Ovary (tissue), 7 donors: Measurements from ENCODE around the gene CCR5AS.
"Not testable (repeated sequence)": the region's sequence is repeated elsewhere in the genome, so short reads cannot be mapped to it uniquely, and the experiment has no call there.

ENCODE experiments used
- DNase-seq, 5 donors: peaks; one replicate each; pipeline ENCODE4 v3.0.0-alpha.2; 2019 to 2020
- H3K27ac ChIP-seq, 2 donors: fragments of 200-600 bp; one replicate each; pipeline versions ENCODE4 v1.5.1 to v1.8.0; 2019 to 2022
- H3K27me3 ChIP-seq: fragments of 200-600 bp; one replicate; pipeline ENCODE4 v1.8.0; 2022
- H3K36me3 ChIP-seq: fragments of 200-600 bp; sonication (generic); one replicate; pipeline ENCODE4 v1.5.1; 2019
- H3K4me1 ChIP-seq: one replicate; pipeline ENCODE4 v1.8.1; 2013; ENCODE audit warnings: mild to moderate bottlenecking, moderate library complexity; ENCODE audit not compliant: insufficient read depth
- H3K4me3 ChIP-seq: fragments of 200-600 bp; sonication (generic); one replicate; pipeline ENCODE4 v1.5.1; 2017
- H3K9me3 ChIP-seq, 2 donors: fragments of 200-600 bp in 1 of 2; sonication (generic) in 1 of 2; one replicate each; pipeline versions ENCODE4 v1.5.1 to v1.8.1; 2013 to 2019; ENCODE audit warnings: mild to moderate bottlenecking in 1 of 2, moderate library complexity in 1 of 2
- EP300 ChIP-seq: sonication (generic); formaldehyde crosslinking; IDR thresholded peaks from one replicate; pipeline ENCODE4 v1.6.1; 2017; ENCODE audit warnings: antibody characterized with exemption
- POLR2A ChIP-seq: fragments of 450-650 bp; IDR thresholded peaks from one replicate; pipeline ENCODE4 v1.6.1; 2017; ENCODE audit warnings: antibody characterized with exemption, mild to moderate bottlenecking, moderate library complexity
- WGBS, 3 donors: extraction: QIAGEN DNeasy Blood & Tissue Kit in 1 of 3; methylation state at CpG; one replicate each; pipeline versions ENCODE4 v1.1.5 to v1.1.7; 2013 to 2017; 5-methylcytosine and 5-hydroxymethylcytosine counted together
- intact Hi-C, 4 donors: fragments of 100-400 bp; cut with DNase I; formaldehyde crosslinking; loops; one replicate each; pipeline versions ENCODE4 v1.11.0 to v1.15.1; 2022 to 2023
- TF ChIP-seq, protein P1 (sequence below), 3 donors: fragments of 450-650 bp in 2 of 3; fragments of 200-600 bp in 1 of 3; IDR thresholded peaks; one replicate each; pipeline versions ENCODE4 v1.5.1 to v1.8.0; 2016 to 2022; ENCODE audit warnings: antibody characterized with exemption in 3 of 3, mild to moderate bottlenecking in 1 of 3
- donor health status: DM: no; HTN: no; CAD: no; lungs with moderate emphysema.
- donor health status: DM: no; HTN: no; CAD: no.
- donor health status: Bipolar disorder and iron deficiency.
- donor health status: DM: no; HTN: no; CAD: no.
- donor health status: DM: yes; HTN: yes; CAD: no.

The CCR5AS gene

DNA sequence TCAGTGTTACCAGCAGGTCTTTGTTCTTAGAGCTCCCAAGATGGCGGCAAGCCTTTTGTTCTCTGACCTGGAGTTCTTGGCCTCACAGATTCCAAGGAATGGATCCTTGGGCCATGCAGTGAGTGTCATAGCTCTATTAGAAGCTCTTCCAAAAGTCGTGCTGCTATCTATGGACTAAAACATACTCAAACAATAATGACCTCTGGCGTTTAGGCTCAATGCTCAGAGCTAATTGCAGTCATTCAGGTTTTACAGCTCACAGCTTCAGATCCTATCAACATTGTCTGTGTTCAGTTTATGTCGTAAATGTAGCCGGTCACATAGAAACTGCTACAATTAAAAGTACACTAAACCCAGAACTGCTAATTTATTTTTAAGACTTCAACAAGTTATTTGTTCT is 22.4 kb upstream of the CCR5AS start:
- TF ChIP-seq POLR2A: no peak
- TF ChIP-seq, protein P1, sequence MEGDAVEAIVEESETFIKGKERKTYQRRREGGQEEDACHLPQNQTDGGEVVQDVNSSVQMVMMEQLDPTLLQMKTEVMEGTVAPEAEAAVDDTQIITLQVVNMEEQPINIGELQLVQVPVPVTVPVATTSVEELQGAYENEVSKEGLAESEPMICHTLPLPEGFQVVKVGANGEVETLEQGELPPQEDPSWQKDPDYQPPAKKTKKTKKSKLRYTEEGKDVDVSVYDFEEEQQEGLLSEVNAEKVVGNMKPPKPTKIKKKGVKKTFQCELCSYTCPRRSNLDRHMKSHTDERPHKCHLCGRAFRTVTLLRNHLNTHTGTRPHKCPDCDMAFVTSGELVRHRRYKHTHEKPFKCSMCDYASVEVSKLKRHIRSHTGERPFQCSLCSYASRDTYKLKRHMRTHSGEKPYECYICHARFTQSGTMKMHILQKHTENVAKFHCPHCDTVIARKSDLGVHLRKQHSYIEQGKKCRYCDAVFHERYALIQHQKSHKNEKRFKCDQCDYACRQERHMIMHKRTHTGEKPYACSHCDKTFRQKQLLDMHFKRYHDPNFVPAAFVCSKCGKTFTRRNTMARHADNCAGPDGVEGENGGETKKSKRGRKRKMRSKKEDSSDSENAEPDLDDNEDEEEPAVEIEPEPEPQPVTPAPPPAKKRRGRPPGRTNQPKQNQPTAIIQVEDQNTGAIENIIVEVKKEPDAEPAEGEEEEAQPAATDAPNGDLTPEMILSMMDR (IDR thresholded peaks at IDR 0.05): no peak
- TF ChIP-seq EP300: no peak
- WGBS, 3 donors: 55 to 66% (median 59%) methylated on average over 5 of the region's 5 CpGs
- DNase-seq: no peak
- H3K9me3 ChIP-seq: no peaks in the 10 kb centered on the region
- intact Hi-C loops: loop anchor here in 1 of 4 donors (10.0 kb wide), 1 partner anchor 924 kb away; no protein-coding TSS in a partner anchor
- no peak overlapping the region for H3K27ac ChIP-seq
- H3K4me1 ChIP-seq: no peaks in the 10 kb centered on the region
- no peaks in the 10 kb centered on the region for H3K27me3 ChIP-seq
- no peak overlapping the region for H3K4me3 ChIP-seq
- H3K36me3 ChIP-seq: no peaks in the 10 kb centered on the region

DNA sequence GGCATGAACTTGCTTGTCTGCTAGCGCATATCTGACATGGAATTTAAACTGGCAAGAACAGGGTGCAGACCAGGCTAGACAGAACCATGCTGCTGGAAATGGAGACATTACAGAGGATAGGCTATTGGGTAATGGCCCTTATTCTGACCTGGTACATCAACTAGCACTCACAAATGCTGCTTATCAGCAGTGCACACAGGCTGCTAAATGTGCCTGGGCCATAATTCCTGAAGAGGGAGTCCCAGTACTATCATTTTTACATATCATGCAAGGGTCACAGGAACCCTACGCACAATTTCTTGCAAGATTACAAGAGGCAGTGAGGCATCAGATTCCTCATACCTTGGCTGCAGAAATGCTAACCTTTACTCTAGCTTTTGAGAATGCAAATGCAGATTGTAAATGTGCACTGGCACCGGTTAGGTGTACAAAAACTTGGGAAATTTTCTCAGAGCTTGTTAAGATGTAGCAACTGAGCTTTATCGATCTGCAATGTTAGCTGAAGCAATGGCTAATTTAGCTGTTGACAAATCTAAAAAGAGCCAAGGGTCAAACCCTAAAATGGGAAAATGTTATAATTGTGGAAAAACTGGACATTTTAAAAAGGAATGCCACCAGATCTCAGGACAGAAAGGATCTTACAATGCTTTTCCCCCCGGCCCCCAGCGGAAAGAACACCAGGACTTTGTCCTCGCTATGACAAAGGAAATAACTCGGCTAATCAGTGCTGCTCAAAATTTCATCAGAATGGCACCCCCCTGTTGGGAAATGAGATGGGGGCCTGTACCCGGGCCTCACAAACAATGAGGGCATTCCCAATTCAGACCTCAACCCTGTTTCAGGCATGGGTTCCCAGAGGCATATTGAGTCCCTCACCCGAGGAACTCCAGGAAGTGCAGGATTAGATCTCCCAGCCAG is 21.3 kb upstream of the CCR5AS start:
- Histone ChIP-seq H3K27ac (no peak overlapping the region), H3K9me3 (no peaks in the 10 kb centered on the region), H3K27me3 (no peaks in the 10 kb centered on the region), H3K4me1 (no peaks in the 10 kb centered on the region), H3K36me3 (no peaks in the 10 kb centered on the region), H3K4me3 (no peak overlapping the region)
- no peak for DNase-seq
- no peak for TF ChIP-seq POLR2A
- TF ChIP-seq, protein P1 (IDR thresholded peaks at IDR 0.05): no peak
- TF ChIP-seq EP300: no peak
- 76 to 85% (median 83%) methylated on average over 10 of the region's 10 CpGs for WGBS, 3 donors
- intact Hi-C loops: loop anchor here in 1 of 4 donors (10.0 kb wide), 1 partner anchor 923 kb away; no protein-coding TSS in a partner anchor

DNA sequence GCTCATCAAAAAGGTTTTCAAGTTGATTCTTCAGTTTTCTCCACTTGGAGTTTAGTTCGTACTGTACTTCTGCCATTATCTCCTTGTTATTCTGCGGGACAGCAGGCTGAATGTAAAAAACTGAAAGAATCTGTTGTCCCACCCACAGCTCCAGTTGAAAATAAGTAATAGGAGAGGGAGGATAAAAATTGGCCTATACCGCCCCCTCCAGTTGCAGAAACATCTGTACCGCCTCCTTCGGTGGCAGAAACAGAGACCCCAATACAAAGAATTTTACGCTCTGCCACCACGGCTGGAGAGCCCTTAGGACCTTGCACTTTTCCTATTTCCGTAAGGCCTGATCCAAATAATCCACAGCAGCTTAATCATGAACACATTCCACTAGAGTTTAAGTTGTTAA is 20.5 kb upstream of the CCR5AS start:
- H3K9me3 ChIP-seq, H3K36me3 ChIP-seq, H3K4me3 ChIP-seq, H3K27me3 ChIP-seq, H3K27ac ChIP-seq, DNase-seq, H3K4me1 ChIP-seq: not testable (repeated sequence)
- 45 to 54% (median 54%) methylated on average over 8 of the region's 8 CpGs for WGBS, 3 donors
- intact Hi-C loops: loop anchor here in 1 of 4 donors (10.0 kb wide), 1 partner anchor 923 kb away; no protein-coding TSS in a partner anchor

DNA sequence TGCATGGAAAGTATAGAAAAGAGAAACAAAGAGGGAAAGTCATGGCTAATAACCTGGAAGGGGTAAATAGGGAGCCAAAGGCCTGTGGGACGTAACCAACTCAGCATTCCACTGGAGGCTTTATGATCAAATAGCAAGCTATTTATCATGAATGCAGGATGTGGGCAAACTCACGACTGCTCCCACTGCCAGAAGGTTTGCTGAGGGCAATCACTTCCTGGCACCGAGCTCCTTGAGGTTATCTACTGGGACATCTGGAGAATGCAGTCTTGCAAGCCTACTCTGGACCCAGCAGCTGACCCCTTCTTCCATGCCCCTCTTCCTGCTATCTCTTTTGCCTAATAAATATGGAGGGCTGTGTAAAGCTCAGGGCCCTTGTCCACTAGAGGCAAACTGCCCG is 19.6 kb upstream of the CCR5AS start:
- not testable (repeated sequence) for H3K9me3 ChIP-seq, H3K4me1 ChIP-seq, H3K36me3 ChIP-seq, H3K27ac ChIP-seq, H3K4me3 ChIP-seq, DNase-seq, H3K27me3 ChIP-seq
- intact Hi-C loops: loop anchor here in 1 of 4 donors (10.0 kb wide), 1 partner anchor 922 kb away; no protein-coding TSS in a partner anchor
- 65 to 69% (median 67%) methylated on average over 4 of the region's 4 CpGs for WGBS, 3 donors

DNA sequence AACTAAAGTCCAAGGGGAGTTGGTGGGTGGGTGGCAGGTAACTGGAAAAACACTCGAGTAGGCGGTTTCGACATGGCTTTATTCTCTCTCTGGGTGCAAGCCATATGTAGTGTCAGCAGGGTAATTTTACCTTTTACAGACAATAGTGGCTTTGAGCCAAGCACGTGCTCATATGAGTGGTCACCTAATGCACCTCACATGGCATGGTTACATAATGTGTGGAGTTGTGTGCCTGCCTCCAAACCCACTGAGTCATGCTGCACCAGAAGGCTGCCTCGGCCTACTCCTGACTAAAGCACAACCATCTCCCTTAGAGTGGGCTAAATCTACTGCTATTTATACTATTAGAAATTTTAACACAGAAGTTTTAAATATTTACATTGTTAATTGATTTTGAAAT is 16.7 kb upstream of the CCR5AS start:
- TF ChIP-seq, protein P1 (IDR thresholded peaks at IDR 0.05): no peak
- TF ChIP-seq POLR2A: no peak
- Histone ChIP-seq H3K4me1 (no peaks in the 10 kb centered on the region), H3K36me3 (no peaks in the 10 kb centered on the region), H3K27me3 (no peaks in the 10 kb centered on the region), H3K4me3 (no peak overlapping the region), H3K27ac (no peak overlapping the region), H3K9me3 (no peaks in the 10 kb centered on the region)
- intact Hi-C loops: loop anchor here in 1 of 4 donors (10.0 kb wide), 1 partner anchor 919 kb away; no protein-coding TSS in a partner anchor
- WGBS, 3 donors: 80 to 93% (median 92%) methylated on average over 5 of the region's 5 CpGs
- no peak for DNase-seq
